Measurements from ENCODE around the gene CROCC2.

CROCC2 gene

GRCh38 chr2:240876035-240876474 is 30.1 kb upstream of the CROCC2 start:
- DNase-seq = no peak

- no peak for DNase-seq
These were observed 29.5 kb upstream of the CROCC2 start for GRCh38 chr2:240876475-240877251.

- DNase-seq = no peak
These were observed 28.4 kb upstream of the CROCC2 start for GRCh38 chr2:240877460-240878340.

- DNase-seq = no peak
These were observed 27.7 kb upstream of the CROCC2 start for GRCh38 chr2:240878341-240878936.

- DNase-seq = no peak
These were observed 27.0 kb upstream of the CROCC2 start for GRCh38 chr2:240879105-240879504.

- DNase-seq = no peak
These were observed 24.2 kb upstream of the CROCC2 start for GRCh38 chr2:240881913-240882312.

- no peak for DNase-seq
These were observed 21.9 kb upstream of the CROCC2 start for GRCh38 chr2:240884221-240884620.

GRCh38 chr2:240884745-240885144 is 21.4 kb upstream of the CROCC2 start:
- DNase-seq = no peak

GRCh38 chr2:240885566-240885965 is 20.6 kb upstream of the CROCC2 start:
- DNase-seq = no peak

GRCh38 chr2:240886023-240886565 is 20.0 kb upstream of the CROCC2 start:
- DNase-seq = no peak

- no peak for DNase-seq
These were observed 19.2 kb upstream of the CROCC2 start for GRCh38 chr2:240886678-240887609.

- no peak for DNase-seq
These were observed 18.5 kb upstream of the CROCC2 start for GRCh38 chr2:240887631-240888030.

GRCh38 chr2:240888130-240888889 is 17.8 kb upstream of the CROCC2 start:
- DNase-seq = no peak

- no peak for DNase-seq
These were observed 17.1 kb upstream of the CROCC2 start for GRCh38 chr2:240888890-240889573.

GRCh38 chr2:240889601-240890560 is 16.3 kb upstream of the CROCC2 start:
- no peak for DNase-seq

- DNase-seq = no peak
These were observed 15.4 kb upstream of the CROCC2 start for GRCh38 chr2:240890691-240891090.

GRCh38 chr2:240891492-240892340 is 14.4 kb upstream of the CROCC2 start:
- DNase-seq = no peak

- no peak for DNase-seq
These were observed 13.8 kb upstream of the CROCC2 start for GRCh38 chr2:240892356-240892755.

Measured in CD4-positive, alpha-beta T cell treated with Interleukin-1 beta for 1 hour (primary cell).